NB4 (cell line): ENCODE data around the gene WRAP73.

Experiments used
- CTCF ChIP-seq: IDR thresholded peaks from one replicate; pipeline ENCODE4 v1.5.1; 2012; ENCODE audit warnings: low read depth, low read length
- POLR2A ChIP-seq: IDR thresholded peaks from 2 replicates; pipeline ENCODE4 v1.6.1; 2011; ENCODE audit warnings: mild to moderate bottlenecking; ENCODE audit not compliant: insufficient read length; ENCODE audit errors: extremely low read depth

- TF ChIP-seq CTCF = no peak
- no peak for TF ChIP-seq POLR2A
Observed at GRCh38 chr1:3612123-3612522, 37.8 kb downstream of the WRAP73 start.
